Measurements from ENCODE around the gene ATP2B1.
A peak's percentile ranks its signal among the peaks of the same experiment; 100 is the strongest.

Gene ATP2B1

GRCh38 chr12:89731614-89732013, 23.0 kb upstream of the ATP2B1 start:
- no peak for ATAC-seq
- Mint-ChIP-seq H3K36me3 (ENCODE audit: low read depth) (peaks cover 7% of the 10 kb centered on the region), H3K4me3 (no peak overlapping the region), H3K27ac (no peak overlapping the region), H3K27me3 (no peaks in the 10 kb centered on the region), H3K9me3 (peaks cover 12% of the 10 kb centered on the region), H3K4me1 (peaks cover 11% of the 10 kb centered on the region)
- DNase-seq = no peak

DNA sequence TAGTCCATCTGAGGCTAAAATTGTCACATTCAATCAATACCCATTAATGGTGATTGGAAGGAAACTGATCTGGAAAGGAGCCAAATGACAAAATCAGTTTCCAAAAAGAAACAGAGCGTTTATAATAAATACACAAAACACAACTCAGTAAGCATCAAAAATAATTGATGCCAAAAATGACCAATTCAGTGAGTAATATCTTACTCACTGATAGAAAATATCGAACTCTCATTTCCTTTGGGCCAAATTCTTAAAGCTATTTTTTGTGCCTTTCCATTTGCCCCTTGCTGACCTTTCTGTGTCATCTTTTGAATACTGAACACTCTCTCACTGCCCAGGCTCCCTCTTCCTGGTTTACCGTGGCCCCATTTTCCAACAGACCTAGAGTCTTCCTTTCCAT, 22.5 kb upstream of the ATP2B1 start:
- Mint-ChIP-seq H3K36me3 (ENCODE audit: low read depth) (peaks cover 7% of the 10 kb centered on the region), H3K4me3 (no peak overlapping the region), H3K27me3 (no peaks in the 10 kb centered on the region), H3K9me3 (peaks cover 12% of the 10 kb centered on the region), H3K4me1 (peaks cover 11% of the 10 kb centered on the region), H3K27ac (no peak overlapping the region)
- ATAC-seq = no peak
- no peak for DNase-seq

DNA sequence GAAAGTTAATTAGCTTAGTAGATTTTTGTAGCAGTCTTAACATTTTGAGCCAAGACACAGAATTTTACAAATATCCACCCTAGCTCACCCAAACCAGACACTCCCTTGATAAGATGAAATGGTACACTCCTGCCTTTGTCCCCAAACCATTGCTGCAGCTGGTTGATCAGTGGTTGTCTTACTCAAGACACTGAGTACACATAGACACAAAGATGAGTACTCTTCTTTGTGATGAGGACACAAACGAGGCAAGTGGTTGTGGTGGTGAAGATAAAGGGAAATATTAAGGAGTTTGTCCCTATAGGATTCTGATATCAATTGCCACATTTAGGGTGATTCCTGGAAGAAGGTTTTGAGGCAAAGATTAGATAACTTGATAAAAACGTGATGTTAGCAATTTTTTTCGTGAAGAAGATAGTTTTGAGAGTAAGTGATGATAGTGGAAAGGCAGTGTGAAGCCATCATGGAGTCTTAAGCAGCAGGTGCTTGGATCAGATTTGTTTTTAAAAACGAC, 21.4 kb upstream of the ATP2B1 start:
- Mint-ChIP-seq H3K27ac (no peak overlapping the region), H3K4me3 (no peak overlapping the region), H3K9me3 (peaks cover 6% of the 10 kb centered on the region), H3K4me1 (peaks cover 11% of the 10 kb centered on the region), H3K36me3 (ENCODE audit: low read depth) (peaks cover 7% of the 10 kb centered on the region), H3K27me3 (no peaks in the 10 kb centered on the region)
- ATAC-seq (no peak), DNase-seq (no peak)

DNA sequence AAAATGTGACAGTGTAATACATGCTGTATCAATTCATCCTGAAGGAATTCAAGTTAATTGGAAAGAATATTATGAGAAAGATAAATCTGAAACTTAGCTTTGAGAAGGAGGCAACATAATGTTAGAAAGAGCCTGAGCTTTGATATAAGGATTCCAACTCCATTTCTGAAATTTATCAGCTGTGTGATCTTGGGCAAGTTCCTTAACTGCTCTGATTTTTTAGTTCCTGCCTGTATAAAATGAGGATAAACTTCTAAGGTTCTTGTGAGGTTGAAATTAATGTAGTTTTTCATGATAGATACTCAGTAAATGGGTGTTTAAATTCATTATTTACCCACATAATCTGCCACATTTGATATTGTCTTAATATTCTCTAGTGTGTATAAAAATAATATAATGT, 14.6 kb upstream of the ATP2B1 start:
- H3K27ac Mint-ChIP-seq = no peak overlapping the region
- no peaks in the 10 kb centered on the region for H3K36me3 Mint-ChIP-seq (ENCODE audit: low read depth)
- ATAC-seq (no peak), DNase-seq (no peak)
- H3K4me1 Mint-ChIP-seq = peaks cover 2% of the 10 kb centered on the region
- no peaks in the 10 kb centered on the region for H3K27me3 Mint-ChIP-seq
- H3K4me3 Mint-ChIP-seq = no peak overlapping the region
- no peaks in the 10 kb centered on the region for H3K9me3 Mint-ChIP-seq

- Mint-ChIP-seq H3K9me3 (peaks cover 8% of the 10 kb centered on the region), H3K27me3 (no peaks in the 10 kb centered on the region), H3K27ac (no peak overlapping the region), H3K4me3 (no peak overlapping the region), H3K4me1 (peaks cover 2% of the 10 kb centered on the region), H3K36me3 (ENCODE audit: low read depth) (no peaks in the 10 kb centered on the region)
- no peak for ATAC-seq
- DNase-seq = no peak
Observed at GRCh38 chr12:89721291-89721987, 12.8 kb upstream of the ATP2B1 start.

DNA sequence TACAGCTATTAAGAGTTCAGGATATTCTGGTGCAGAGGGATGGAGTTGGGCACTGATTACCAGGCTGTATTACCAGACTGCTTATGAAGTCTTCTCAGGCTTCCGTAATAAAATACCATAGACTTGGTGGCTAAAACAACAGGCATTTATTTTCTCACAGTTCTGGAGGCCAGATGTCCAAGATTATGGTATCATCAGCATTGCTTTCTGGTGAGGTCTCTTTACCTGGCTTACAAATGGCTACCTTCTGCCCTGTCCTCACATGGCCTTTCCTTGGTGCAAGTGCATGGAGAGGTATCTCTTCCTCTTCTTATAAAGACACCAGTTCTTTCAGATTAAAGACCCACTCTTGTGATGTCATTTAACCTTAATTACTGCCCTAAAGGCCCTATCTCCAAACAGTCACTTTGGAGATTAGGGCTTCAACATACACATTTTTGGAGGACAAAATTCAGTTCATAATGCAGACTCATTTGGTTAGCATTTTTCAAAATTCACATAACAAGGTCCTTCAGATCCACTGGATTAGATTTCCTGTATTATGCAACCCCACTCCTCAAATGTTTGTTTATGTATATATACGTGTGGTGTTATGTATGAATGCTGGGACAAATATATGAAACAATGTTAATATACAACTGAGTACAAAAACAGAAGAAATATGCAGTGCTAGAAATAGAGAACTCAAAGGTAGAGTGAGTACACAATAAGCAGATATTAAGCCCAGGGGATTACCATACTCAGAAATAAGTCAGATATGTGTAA, 9.3 kb upstream of the ATP2B1 start:
- Mint-ChIP-seq H3K27me3 (no peaks in the 10 kb centered on the region), H3K4me1 (peaks cover 2% of the 10 kb centered on the region), H3K36me3 (ENCODE audit: low read depth) (peaks cover 2% of the 10 kb centered on the region), H3K4me3 (no peak overlapping the region), H3K9me3 (peaks cover 32% of the 10 kb centered on the region), H3K27ac (no peak overlapping the region)
- DNase-seq = no peak
- no peak for ATAC-seq

GRCh38 chr12:89712706-89713105, 4.1 kb upstream of the ATP2B1 start:
- DNase-seq = no peak
- Mint-ChIP-seq H3K4me1 (peaks cover 13% of the 10 kb centered on the region), H3K36me3 (ENCODE audit: low read depth) (peaks cover 2% of the 10 kb centered on the region), H3K27me3 (peaks cover 2% of the 10 kb centered on the region), H3K27ac (no peak overlapping the region), H3K4me3 (no peak overlapping the region), H3K9me3 (peaks cover 32% of the 10 kb centered on the region)
- ATAC-seq = no peak

DNA sequence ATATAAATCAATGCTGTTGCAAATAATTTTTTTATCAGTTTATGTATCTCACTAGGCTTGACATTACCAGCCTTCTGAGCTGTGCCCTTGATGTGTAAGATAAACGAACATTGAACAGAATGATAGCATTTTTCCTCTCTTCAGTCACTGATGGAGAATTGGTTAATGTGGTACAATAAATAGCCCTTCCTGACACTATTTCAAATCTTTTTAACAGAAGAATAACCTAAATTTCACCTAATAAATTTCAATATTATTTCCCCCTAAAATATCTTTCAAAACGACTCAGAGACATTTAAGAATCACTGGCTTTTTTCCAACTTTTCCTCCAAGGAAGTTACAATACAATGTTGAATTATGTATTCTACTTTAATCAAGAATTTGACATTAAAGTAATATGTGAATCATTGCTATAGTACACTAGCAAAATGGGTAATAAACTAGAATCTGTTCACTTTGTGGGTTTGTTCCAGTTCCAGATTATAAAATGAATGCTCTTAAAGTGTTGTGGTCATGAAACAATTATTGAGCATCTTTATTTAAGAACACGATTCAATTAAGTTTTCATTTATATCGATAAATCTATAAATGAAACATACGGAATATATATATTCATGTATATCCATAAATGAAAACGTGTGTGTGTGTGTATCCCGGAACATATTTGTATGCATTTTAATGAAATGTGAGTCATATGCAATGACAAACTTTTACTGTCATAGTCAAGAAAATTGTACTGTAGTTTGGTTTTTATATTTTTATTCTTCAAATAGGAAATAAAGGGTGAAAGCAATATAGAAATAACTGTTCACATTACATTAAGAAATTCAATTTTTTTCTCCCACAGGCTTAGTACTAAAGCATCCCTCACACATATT, 2.5 kb upstream of the ATP2B1 start:
- ATAC-seq = no peak
- Mint-ChIP-seq H3K9me3 (peaks cover 21% of the 10 kb centered on the region), H3K27me3 (peaks cover 2% of the 10 kb centered on the region), H3K36me3 (ENCODE audit: low read depth) (no peaks in the 10 kb centered on the region), H3K4me3 (peak overlapping the region; percentile 84), H3K4me1 (peaks cover 26% of the 10 kb centered on the region), H3K27ac (no peak overlapping the region)
- no peak for DNase-seq

DNA sequence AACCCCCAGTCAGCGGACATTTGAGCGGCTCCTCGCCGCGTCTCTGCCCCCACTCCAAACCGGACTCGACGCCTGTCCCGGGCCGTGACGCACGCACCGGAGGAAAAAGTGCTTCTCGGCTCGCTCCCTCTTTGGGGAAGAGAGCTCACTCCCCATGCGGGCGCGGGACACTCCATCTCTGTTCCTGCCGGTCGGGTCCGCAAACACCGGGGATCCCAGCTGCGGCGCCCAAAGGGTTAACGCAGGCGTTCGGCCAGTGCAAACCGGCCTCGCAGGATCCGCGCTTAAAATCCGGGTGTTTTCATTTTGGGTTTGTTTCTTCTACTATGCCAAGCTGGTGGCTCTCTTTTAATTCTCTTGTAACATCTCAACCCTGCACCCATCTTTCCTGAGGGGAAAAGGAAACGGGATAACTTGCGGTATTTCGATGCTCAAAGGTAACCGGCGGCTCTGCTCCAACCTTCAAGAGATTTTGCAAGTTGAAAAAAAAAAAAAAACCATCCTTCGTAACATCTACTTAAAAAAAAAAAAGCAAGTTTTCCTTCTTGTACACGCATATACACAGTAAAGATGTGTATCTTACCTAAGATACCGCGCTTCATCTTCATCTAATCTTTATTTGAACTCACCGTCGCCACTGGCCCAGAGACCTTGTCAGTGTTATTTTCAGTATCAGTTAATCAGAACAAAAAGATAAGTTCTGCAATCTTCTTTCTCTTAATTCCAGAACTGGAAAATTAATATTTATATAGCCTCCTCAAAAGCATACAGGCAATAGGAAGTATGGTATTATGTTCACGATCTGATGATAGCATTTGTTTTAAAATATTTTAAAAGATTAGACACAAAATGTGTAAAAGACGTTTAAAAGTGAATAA, 1.6 kb upstream of the ATP2B1 start:
- H3K27ac Mint-ChIP-seq = peak overlapping the region; percentile 86
- ATAC-seq = no peak
- H3K27me3 Mint-ChIP-seq = peaks cover 2% of the 10 kb centered on the region
- H3K4me3 Mint-ChIP-seq = peak overlapping the region; percentile 84
- DNase-seq = peak; percentile 58
- no peaks in the 10 kb centered on the region for H3K36me3 Mint-ChIP-seq (ENCODE audit: low read depth)
- peaks cover 17% of the 10 kb centered on the region for H3K9me3 Mint-ChIP-seq
- H3K4me1 Mint-ChIP-seq = peaks cover 34% of the 10 kb centered on the region

- Mint-ChIP-seq H3K9me3 (peaks cover 10% of the 10 kb centered on the region), H3K27ac (peak overlapping the region; percentile 86), H3K27me3 (peaks cover 2% of the 10 kb centered on the region), H3K4me3 (peak overlapping the region; percentile 84), H3K4me1 (peaks cover 42% of the 10 kb centered on the region), H3K36me3 (ENCODE audit: low read depth) (no peaks in the 10 kb centered on the region)
- ATAC-seq (peak; percentile 80), DNase-seq (peak; percentile 99)
Observed at GRCh38 chr12:89709157-89709994, 738 bp upstream of the ATP2B1 start.

GRCh38 chr12:89707703-89708564, 704 bp downstream of the ATP2B1 start:
- H3K4me3 Mint-ChIP-seq = peak overlapping the region; percentile 93
- peak; percentile 48 for DNase-seq
- H3K27ac Mint-ChIP-seq = peak overlapping the region; percentile 86
- peaks cover 2% of the 10 kb centered on the region for H3K27me3 Mint-ChIP-seq
- H3K9me3 Mint-ChIP-seq = no peaks in the 10 kb centered on the region
- H3K36me3 Mint-ChIP-seq (ENCODE audit: low read depth) = no peaks in the 10 kb centered on the region
- peaks cover 55% of the 10 kb centered on the region for H3K4me1 Mint-ChIP-seq
- no peak for ATAC-seq

- ATAC-seq = no peak
- Mint-ChIP-seq H3K27ac (peak overlapping the region; percentile 86), H3K36me3 (ENCODE audit: low read depth) (no peaks in the 10 kb centered on the region), H3K4me1 (peaks cover 60% of the 10 kb centered on the region), H3K27me3 (peaks cover 2% of the 10 kb centered on the region), H3K9me3 (no peaks in the 10 kb centered on the region), H3K4me3 (peak overlapping the region; percentile 93)
- no peak for DNase-seq
Observed at GRCh38 chr12:89706986-89707702, 1.5 kb downstream of the ATP2B1 start.
